ENCODE data around the gene GRIP2. TPM values are rescaled to one million over a fixed set of nuclear protein-coding genes. Genes with fewer than 3 reads are reported as not detected.
A peak's percentile ranks its signal among the peaks of the same experiment; 100 is the strongest.

The GRIP2 gene
- total RNA-seq, 1 donor from 2014 or later = not detected

- DNase-seq (ENCODE audit: low read depth) = no peak
- TF ChIP-seq CTCF (conservative IDR thresholded peaks at IDR 0.05; ENCODE audit: low read depth, low read length) = no peak
- no peak overlapping the region for H3K4me3 ChIP-seq (ENCODE audit: low read depth, low read length)
Measured at GRCh38 chr3:14581334-14582044, 41.3 kb upstream of the GRIP2 start.

- peak; percentile 29 for TF ChIP-seq CTCF (conservative IDR thresholded peaks at IDR 0.05; ENCODE audit: low read depth, low read length)
Measured at GRCh38 chr3:14577897-14578296, 37.8 kb upstream of the GRIP2 start.

GRCh38 chr3:14576163-14576562 is 36.0 kb upstream of the GRIP2 start:
- H3K4me3 ChIP-seq (ENCODE audit: low read depth, low read length) = no peak overlapping the region
- no peak for TF ChIP-seq CTCF (conservative IDR thresholded peaks at IDR 0.05; ENCODE audit: low read depth, low read length)

More at GRCh38 chr3:14577897-14578296, 37.8 kb upstream of the GRIP2 start:
- no peak overlapping the region for H3K4me3 ChIP-seq (ENCODE audit: low read depth, low read length)
- DNase-seq (ENCODE audit: low read depth) = no peak

DNA sequence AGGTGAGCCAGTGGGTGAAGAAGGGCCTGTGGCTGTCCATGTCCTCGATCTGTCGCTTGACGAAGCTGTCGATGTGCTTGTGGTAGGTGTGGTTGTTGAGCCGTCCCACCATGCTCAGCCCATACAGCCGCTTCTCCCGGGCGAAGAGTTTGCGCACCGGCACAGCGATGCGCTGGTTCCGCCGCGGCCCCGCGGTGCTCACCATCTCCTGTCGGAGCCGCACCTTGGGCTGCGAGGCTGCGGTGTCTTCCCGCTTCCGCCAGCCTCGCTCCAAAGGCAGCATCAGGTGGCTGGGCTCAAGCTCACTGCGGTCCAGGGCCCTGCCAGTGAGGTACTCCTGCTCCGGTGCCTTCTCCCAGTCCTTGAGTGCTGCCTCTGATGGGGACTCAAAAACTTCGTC is 34.0 kb upstream of the GRIP2 start:
- DNase-seq (ENCODE audit: low read depth) = no peak
- no peak overlapping the region for H3K4me3 ChIP-seq (ENCODE audit: low read depth, low read length)
- no peak for TF ChIP-seq CTCF (conservative IDR thresholded peaks at IDR 0.05; ENCODE audit: low read depth, low read length)

More at GRCh38 chr3:14576163-14576562, 36.0 kb upstream of the GRIP2 start:
- no peak for DNase-seq (ENCODE audit: low read depth)

DNA sequence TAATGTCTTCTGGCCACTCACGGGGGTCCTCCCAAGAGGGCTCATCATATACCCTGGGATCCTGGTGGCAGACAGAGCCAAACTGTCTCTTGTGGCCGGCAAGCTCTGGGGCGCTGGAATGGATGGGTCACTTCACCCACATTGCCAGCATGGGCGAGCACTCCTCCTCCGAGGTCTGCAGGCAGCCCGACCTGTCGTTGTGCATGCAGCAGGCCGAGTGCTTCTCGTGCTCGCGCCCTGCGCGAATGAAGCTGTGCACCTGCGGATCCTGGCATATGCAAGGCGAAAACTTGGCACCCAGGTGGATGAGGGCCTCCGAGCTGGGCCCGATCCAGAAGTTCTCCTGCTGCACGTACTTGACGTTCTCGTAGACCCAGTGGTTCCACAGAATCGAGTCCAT is 33.6 kb upstream of the GRIP2 start:
- TF ChIP-seq CTCF (conservative IDR thresholded peaks at IDR 0.05; ENCODE audit: low read depth, low read length) = no peak
- no peak for DNase-seq (ENCODE audit: low read depth)
- no peak overlapping the region for H3K4me3 ChIP-seq (ENCODE audit: low read depth, low read length)

- DNase-seq (ENCODE audit: low read depth) = no peak
- no peak for TF ChIP-seq CTCF (conservative IDR thresholded peaks at IDR 0.05; ENCODE audit: low read depth, low read length)
- no peak overlapping the region for H3K4me3 ChIP-seq (ENCODE audit: low read depth, low read length)
Measured at GRCh38 chr3:14570864-14571263, 30.7 kb upstream of the GRIP2 start.

DNA sequence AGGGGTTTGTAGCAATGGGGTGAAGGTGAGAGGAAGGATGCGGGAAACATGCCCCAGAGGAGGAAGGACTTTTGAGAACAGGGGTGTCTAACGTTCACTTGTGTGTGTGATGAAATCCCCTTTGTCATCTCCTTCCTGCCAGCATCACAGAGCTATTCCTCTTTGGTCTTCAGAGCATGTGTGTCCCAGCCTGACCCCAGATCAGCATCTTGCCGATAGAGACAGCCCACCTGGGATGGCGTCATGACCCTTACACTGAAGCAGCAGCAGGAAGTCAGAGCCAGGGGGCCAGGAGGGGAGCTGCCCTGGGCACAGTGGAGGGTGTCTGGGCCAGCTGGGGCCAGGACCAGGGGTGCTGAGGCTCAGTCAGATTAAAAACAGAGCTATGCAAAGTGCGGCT is 29.9 kb upstream of the GRIP2 start:
- H3K4me3 ChIP-seq (ENCODE audit: low read depth, low read length) = no peak overlapping the region
- TF ChIP-seq CTCF (conservative IDR thresholded peaks at IDR 0.05; ENCODE audit: low read depth, low read length) = no peak
- no peak for DNase-seq (ENCODE audit: low read depth)

All from epithelial cell of proximal tubule (primary cell).